HG03571 (cell line): ENCODE results near the gene PLAAT2.
"Not testable (repeated sequence)": the region's sequence is repeated elsewhere in the genome, so short reads cannot be mapped to it uniquely, and the experiment has no call there.

Experiments used
- ATAC-seq: cut with Tn5 transposase; IDR thresholded peaks from one replicate; pipeline ENCODE4 v1.9.1; 2021; ENCODE audit not compliant: unreplicated experiment

PLAAT2 gene

GRCh38 chr11:63563201-63564055 is at the start of gene PLAAT2:
Gene PLAAT2 (minus strand): TSS chr11:63563379. CDS start chr11:63563324, 55 bp downstream.
- no peak for ATAC-seq

GRCh38 chr11:63612181-63612580 is 49.0 kb upstream of the PLAAT2 start:
- no peak for ATAC-seq

- no peak for ATAC-seq
Measured at GRCh38 chr11:63611395-63611747, 48.2 kb upstream of the PLAAT2 start.

- no peak for ATAC-seq
Measured at GRCh38 chr11:63610604-63611394, 47.6 kb upstream of the PLAAT2 start.

- no peak for ATAC-seq
Measured at GRCh38 chr11:63609971-63610580, 46.9 kb upstream of the PLAAT2 start.

- no peak for ATAC-seq
Measured at GRCh38 chr11:63609536-63609935, 46.4 kb upstream of the PLAAT2 start.

- ATAC-seq, result no peak
Measured at GRCh38 chr11:63608353-63609345, 45.5 kb upstream of the PLAAT2 start.

GRCh38 chr11:63603180-63603518 is 40.0 kb upstream of the PLAAT2 start:
- ATAC-seq, result no peak

- not testable (repeated sequence) for ATAC-seq
Measured at GRCh38 chr11:63602290-63603179, 39.4 kb upstream of the PLAAT2 start.

GRCh38 chr11:63599211-63600122 is 36.3 kb upstream of the PLAAT2 start:
- no peak for ATAC-seq

GRCh38 chr11:63598556-63598955 is 35.4 kb upstream of the PLAAT2 start:
- no peak for ATAC-seq

- ATAC-seq, result no peak
Measured at GRCh38 chr11:63595296-63595695, 32.1 kb upstream of the PLAAT2 start.

GRCh38 chr11:63592975-63593395 is 29.8 kb upstream of the PLAAT2 start:
- no peak for ATAC-seq

- no peak for ATAC-seq
Measured at GRCh38 chr11:63590024-63590788, 27.0 kb upstream of the PLAAT2 start.

GRCh38 chr11:63589000-63589399 is 25.8 kb upstream of the PLAAT2 start:
- no peak for ATAC-seq

- ATAC-seq, result no peak
Measured at GRCh38 chr11:63586451-63587166, 23.4 kb upstream of the PLAAT2 start.

- no peak for ATAC-seq
Measured at GRCh38 chr11:63583357-63583677, 20.1 kb upstream of the PLAAT2 start.
